GM06990 (cell line): ENCODE data around the gene NFATC3.

Experiments
- DNase-seq: peaks from one replicate; pipeline ENCODE4 v3.0.0-alpha.2; 2011; ENCODE audit not compliant: insufficient read length; ENCODE audit errors: extremely low read depth
- H3K27me3 ChIP-seq: replicated peaks from 2 replicates; pipeline ENCODE4 v1.6.0; 2011; ENCODE audit warnings: low read length; ENCODE audit not compliant: control insufficient read depth, insufficient read depth
- H3K36me3 ChIP-seq: 2 replicates; pipeline ENCODE4 v1.5.1; 2011; ENCODE audit warnings: low read length; ENCODE audit not compliant: control insufficient read depth, insufficient read depth
- H3K4me3 ChIP-seq: replicated peaks from 2 replicates; pipeline ENCODE4 v1.5.1; 2011; ENCODE audit warnings: low read depth, mild to moderate bottlenecking, control low read depth, low read length
- TF ChIP-seq, protein P1 (sequence below): IDR thresholded peaks from 2 replicates; pipeline ENCODE4 v1.5.1; 2011; ENCODE audit warnings: low read length, control low read depth, mild to moderate bottlenecking, inconsistent platforms; ENCODE audit not compliant: insufficient read depth, poor library complexity, severe bottlenecking

NFATC3 gene

GRCh38 chr16:68070249-68070730 lies 14.9 kb upstream of the NFATC3 start:
- Histone ChIP-seq H3K27me3 (no peaks in the 10 kb centered on the region), H3K4me3 (no peak overlapping the region), H3K36me3 (peaks cover 45% of the 10 kb centered on the region)
- no peak for DNase-seq
- TF ChIP-seq, protein P1, sequence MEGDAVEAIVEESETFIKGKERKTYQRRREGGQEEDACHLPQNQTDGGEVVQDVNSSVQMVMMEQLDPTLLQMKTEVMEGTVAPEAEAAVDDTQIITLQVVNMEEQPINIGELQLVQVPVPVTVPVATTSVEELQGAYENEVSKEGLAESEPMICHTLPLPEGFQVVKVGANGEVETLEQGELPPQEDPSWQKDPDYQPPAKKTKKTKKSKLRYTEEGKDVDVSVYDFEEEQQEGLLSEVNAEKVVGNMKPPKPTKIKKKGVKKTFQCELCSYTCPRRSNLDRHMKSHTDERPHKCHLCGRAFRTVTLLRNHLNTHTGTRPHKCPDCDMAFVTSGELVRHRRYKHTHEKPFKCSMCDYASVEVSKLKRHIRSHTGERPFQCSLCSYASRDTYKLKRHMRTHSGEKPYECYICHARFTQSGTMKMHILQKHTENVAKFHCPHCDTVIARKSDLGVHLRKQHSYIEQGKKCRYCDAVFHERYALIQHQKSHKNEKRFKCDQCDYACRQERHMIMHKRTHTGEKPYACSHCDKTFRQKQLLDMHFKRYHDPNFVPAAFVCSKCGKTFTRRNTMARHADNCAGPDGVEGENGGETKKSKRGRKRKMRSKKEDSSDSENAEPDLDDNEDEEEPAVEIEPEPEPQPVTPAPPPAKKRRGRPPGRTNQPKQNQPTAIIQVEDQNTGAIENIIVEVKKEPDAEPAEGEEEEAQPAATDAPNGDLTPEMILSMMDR, result no peak

- Histone ChIP-seq H3K4me3 (no peak overlapping the region), H3K36me3 (peaks cover 51% of the 10 kb centered on the region), H3K27me3 (no peaks in the 10 kb centered on the region)
- TF ChIP-seq, protein P1, result peak; percentile 16
- DNase-seq, result no peak
Observed at GRCh38 chr16:68070806-68071517, 14.2 kb upstream of the NFATC3 start.

GRCh38 chr16:68071518-68071901 lies 13.7 kb upstream of the NFATC3 start:
- no peak for DNase-seq
- H3K36me3 ChIP-seq, result peaks cover 52% of the 10 kb centered on the region
- H3K27me3 ChIP-seq, result no peaks in the 10 kb centered on the region
- no peak overlapping the region for H3K4me3 ChIP-seq
- TF ChIP-seq, protein P1, result no peak

DNA sequence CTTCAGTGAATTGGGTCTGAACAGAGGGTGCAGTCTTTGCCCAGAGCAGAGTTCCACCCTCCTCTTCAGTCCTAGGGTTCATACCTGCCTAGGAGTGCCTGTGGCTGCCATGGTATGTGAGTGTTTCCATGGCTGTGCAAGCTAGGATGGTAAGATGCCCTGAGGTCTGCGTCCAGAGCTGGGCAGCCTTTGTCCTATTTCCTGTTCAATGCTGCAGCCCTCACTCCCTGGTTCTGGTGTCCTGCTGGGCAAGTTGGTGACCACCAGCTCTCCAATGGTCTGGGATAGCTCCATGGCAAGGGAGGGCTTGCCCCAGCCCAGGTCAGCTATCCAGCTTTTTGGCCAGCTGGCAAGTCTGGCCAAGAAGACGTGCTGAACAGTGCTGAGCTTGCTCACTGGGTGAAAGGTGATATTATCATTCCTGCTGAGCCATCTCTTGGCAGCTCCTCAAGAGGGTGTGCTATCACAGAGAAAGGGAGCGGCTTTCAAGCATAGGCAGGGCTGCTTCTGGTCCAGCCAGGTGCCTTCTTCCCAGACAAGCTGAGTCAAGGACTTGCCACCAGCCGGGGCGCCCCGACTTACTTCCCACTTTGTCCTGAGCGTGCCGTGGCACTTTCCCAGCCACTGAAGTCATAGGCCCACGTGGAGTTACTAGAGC lies 13.0 kb upstream of the NFATC3 start:
- TF ChIP-seq, protein P1, result no peak
- H3K4me3 ChIP-seq, result no peak overlapping the region
- peaks cover 53% of the 10 kb centered on the region for H3K36me3 ChIP-seq
- DNase-seq, result no peak
- H3K27me3 ChIP-seq, result no peaks in the 10 kb centered on the region

GRCh38 chr16:68073902-68074760 lies 11.0 kb upstream of the NFATC3 start:
- no peaks in the 10 kb centered on the region for H3K27me3 ChIP-seq
- TF ChIP-seq, protein P1, result no peak
- peaks cover 55% of the 10 kb centered on the region for H3K36me3 ChIP-seq
- DNase-seq, result no peak
- no peak overlapping the region for H3K4me3 ChIP-seq
